Mesenteric fat pad (tissue), 1 donor: ENCODE measurements around the gene PTPRN2. TPM values are rescaled to one million over a fixed set of nuclear protein-coding genes. Genes with fewer than 3 reads are reported as not detected.

Experiments
- DNase-seq: peaks from one replicate; pipeline ENCODE4 v3.0.0-alpha.2; 2020; ENCODE audit warnings: low spot score
- total RNA-seq: library from RNA; stranded (reverse); fragmentation: NEBNext Ultra II Directional; extraction: Animal tissue kit (Norgen Biotek cat#: 25700); gene quantifications from one replicate; pipeline ENCODE4 v1.2.1, GENCODE V29; 2021
- donor health status: DM: yes; HTN: yes; CAD: no.

Gene PTPRN2
- total RNA-seq, 1 donor from 2014 or later = 2.6 TPM

GRCh38 chr7:157552295-157552993 lies 1035.2 kb downstream of the PTPRN2 start:
- DNase-seq = peak; percentile 71

- DNase-seq = peak; percentile 47
Observed at GRCh38 chr7:157551325-157552070, 1036.1 kb downstream of the PTPRN2 start.

- peak; percentile 88 for DNase-seq
Observed at GRCh38 chr7:157550300-157551275, 1037.0 kb downstream of the PTPRN2 start.

GRCh38 chr7:157549612-157550299 lies 1037.9 kb downstream of the PTPRN2 start:
- peak; percentile 80 for DNase-seq

GRCh38 chr7:157548691-157549303 lies 1038.8 kb downstream of the PTPRN2 start:
- no peak for DNase-seq

- DNase-seq = peak; percentile 89
Observed at GRCh38 chr7:157547611-157548010, 1040.0 kb downstream of the PTPRN2 start.

GRCh38 chr7:157547102-157547501 lies 1040.5 kb downstream of the PTPRN2 start:
- no peak for DNase-seq

GRCh38 chr7:157545681-157546060 lies 1042.0 kb downstream of the PTPRN2 start:
- no peak for DNase-seq

GRCh38 chr7:157544980-157545680 lies 1042.5 kb downstream of the PTPRN2 start:
- no peak for DNase-seq

- no peak for DNase-seq
Observed at GRCh38 chr7:157544226-157544625, 1043.4 kb downstream of the PTPRN2 start.

GRCh38 chr7:157543791-157544190 lies 1043.8 kb downstream of the PTPRN2 start:
- DNase-seq = no peak

GRCh38 chr7:157543276-157543675 lies 1044.3 kb downstream of the PTPRN2 start:
- DNase-seq = no peak

- DNase-seq = no peak
Observed at GRCh38 chr7:157542068-157543021, 1045.3 kb downstream of the PTPRN2 start.

GRCh38 chr7:157541295-157542067 lies 1046.1 kb downstream of the PTPRN2 start:
- DNase-seq = no peak

GRCh38 chr7:157540606-157541294 lies 1046.9 kb downstream of the PTPRN2 start:
- no peak for DNase-seq

GRCh38 chr7:157540020-157540419 lies 1047.6 kb downstream of the PTPRN2 start:
- no peak for DNase-seq

- no peak for DNase-seq
Observed at GRCh38 chr7:157539521-157539920, 1048.1 kb downstream of the PTPRN2 start.
